ENCODE data around the gene LOX.
"Not testable (repeated sequence)": the region's sequence is repeated elsewhere in the genome, so short reads cannot be mapped to it uniquely, and the experiment has no call there.

LOX gene

DNA sequence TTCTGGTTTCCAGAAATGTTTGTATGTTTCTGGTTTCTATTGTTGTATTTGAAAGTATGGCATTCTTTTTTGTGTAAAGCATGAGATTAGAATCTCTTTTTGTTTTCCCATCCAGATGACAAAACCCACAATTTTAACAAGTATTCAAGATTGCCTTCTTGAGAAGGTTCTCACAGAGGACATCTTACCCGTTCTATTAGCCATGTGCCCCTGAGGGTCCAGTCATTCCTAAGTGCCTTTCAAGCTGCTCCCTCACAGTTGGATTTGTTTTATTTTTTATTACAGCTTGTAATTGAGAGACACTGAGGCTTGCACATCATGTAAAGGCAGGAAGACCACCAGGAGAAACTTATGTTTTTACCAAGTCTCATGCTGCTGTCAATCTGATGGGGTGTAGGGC lies 19.3 kb upstream of the LOX start:
- no peak for DNase-seq

DNA sequence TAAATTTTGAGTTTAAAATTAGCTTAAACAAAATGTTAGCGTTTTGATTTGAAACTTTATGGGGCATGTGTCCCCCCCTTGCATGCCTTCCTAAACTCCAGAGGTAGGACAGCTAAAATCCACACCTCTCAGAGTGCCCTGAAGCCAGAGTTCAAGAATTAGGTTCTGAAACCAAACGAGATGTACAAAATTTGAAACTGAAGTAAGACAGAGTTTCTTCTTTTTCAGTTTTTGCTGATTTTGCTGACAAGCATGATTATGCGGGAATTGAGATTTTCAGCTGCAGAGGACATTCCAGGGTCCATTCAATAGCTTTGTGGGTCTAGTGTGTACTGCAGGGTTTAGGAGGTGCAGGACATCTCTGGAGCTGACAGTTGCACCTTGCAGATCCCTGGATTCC lies 17.1 kb upstream of the LOX start:
- DNase-seq: no peak

DNA sequence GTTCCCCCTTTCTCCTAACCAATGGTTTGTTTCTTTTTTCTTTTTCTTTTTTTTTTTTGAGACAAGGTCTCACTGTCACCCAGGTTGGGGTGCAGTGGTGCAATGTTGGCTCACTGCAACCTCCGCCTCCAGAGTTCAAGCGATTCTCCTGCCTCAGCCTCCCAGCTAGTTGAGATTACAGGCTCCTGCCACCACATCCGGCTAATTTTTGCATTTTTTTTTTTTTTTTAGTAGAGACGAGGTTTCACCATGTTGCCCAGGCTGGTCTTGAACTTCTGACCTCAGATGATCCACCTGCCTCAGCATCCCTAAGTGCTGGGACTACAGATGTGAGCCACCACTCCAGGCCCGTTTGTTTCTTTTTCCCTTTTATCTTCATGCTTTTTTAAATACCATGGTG lies 16.2 kb upstream of the LOX start:
- not testable (repeated sequence) for DNase-seq

DNA sequence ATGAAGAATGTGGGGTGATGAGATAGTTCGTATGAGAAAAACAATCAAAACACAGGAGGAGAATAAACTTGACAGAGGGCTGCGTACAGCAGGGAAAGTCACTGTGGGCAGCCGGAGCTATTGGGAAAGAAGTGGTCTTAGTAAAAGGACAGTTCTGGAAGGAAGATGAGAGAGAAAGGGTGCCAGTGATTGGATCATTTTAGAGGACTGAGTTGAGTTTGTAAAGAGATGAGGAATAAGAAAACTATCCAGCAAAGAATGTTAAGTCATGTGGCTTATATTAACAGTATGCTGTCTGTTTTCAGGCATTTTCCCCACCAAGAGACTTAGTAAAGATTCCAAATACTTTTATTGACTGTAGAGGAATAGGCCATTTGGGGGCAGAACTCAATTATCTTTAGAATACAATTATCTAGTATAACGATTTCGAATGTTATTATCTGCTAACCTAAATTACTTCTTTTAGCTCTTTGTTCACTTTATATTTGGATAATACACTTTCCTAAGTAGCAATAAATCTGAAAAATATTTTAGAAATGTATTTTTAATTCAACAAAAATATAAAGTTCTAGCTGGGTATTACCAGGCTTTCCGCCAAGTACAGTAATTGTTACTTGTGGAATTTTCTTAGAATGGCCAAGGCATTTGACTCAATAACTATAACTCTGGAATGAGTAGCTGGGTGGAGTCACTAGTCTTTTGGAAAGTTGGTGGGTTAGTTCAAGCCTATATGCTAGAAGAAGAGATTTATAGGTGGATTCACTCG lies 15.5 kb upstream of the LOX start:
- DNase-seq: peak; percentile 96

DNA sequence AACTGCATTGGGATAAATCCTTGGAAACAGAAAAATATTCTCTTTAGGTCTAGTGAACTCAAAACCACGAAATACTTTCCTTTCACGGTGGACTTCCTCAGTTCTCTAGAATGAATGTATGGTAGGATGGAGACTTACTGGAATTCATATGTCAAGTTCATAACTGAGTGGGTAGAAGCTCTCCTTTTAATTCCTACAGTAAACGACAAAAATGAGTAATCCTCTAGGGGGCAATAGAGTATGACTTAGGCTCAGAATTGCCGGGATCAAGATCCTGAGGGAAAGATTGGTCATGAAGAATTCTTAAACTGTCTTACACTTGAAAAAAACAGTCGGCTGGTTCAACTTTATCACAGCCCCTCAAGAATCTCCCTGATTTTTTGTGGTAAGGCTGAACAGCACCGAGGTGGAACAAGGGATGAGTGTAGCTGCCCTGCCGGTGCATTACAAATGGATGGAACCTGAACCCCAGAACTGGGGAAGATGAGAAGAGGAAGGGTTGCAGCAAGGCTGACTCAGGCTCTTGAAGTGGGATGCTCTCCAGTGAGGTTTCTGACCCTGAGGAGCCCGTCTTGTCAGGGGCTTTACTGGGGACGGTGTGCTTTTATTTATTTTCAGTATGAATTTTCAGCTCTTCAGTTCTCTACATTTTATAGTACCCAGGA lies 14.0 kb upstream of the LOX start:
- DNase-seq: peak; percentile 94

DNA sequence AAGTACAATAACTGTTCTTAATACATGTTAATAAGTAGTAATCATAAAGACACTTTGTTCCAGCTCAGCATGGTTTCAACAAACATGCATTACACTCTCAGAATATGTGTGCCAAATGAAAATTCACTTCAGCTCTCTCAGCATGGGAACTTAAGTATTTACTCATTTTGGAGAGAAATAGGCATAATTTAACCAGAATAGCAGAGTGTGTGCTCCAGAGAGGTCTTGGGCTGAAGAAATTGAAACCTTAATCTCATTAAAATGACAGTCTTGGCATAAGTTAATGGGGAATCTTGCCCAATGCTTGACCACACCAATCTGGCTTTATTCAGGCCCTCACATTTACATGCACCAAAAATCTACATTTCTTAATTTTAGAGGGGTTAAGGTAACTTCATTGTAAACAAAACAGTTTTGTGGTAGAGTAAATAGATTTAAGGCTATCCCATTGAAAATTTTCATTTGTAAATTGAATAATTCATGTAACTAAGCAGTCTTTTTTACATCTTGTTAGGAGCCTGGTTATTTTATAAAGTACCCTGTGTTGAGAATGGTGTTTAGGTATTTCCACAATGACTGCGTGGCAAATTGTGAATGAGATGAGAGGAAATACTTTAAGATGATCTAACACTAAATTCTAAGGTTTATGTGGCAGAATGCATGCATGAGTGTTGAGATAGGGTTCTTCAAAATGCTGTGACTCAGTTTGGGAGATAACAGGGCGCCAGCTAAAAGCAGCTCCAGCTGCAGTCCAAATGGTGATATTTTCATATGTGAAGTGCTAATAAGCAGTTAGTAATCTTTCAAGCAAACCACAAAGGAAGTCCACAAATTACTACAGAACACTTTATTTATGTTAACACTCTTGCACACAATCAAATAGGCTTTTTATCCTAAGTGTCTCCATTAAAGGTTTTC lies 11.3 kb upstream of the LOX start:
- peak; percentile 96 for DNase-seq

DNA sequence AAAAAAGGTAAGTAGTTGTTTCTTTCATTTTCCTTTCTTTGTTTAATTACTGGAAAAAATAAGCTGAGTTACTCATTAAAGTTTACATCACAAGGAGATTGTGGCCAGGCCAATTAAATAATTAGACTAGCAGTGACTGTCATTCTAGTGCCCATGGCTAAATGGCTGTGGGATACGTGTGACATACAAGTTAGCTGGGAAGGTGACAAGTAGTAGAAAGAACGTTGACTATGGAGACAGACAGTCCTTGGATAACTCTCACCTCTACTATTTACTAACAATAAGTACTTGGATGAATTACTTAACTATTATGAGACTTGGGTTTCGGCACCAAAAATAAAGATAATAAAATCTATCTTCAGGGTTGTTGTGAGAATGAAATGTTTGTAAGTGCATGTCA lies 7.0 kb upstream of the LOX start:
- no peak for DNase-seq

DNA sequence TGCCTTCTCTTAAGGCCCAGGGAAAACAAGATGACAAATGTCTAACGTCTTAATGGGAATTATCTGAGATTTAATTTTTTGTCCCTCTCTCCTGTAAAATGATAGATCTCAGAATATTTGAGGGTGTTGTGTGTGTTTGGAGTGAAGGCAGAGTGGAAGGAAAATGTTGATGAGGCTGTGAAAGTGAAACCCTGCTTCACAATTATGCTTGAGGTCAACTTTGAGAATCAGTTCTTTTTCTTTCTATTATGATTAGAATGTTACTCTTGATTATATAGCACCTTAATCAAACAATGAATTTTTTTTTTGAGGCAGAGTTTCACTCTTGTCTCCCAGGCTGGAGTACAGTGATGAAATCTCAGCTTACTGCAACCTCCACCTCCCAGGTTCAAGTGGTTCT lies 5.5 kb upstream of the LOX start:
- DNase-seq: no peak

DNA sequence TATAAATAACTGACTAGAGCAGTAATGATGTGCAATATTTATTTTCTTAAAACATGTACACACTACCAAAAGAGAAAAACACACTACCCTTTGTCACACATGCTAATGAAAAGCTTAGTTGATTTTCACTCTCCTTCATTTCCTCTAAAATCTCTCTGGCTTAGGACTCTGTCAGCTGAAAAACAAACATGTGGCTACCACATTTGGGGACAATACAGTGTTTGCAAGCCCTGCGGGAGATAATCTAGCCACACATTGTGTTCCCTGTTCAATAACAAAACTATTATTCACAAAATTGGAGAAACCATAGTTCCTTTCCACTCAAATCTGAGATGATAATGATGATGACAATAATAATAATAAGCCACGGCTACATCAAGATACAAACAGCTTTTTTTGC lies 3.5 kb upstream of the LOX start:
- DNase-seq: no peak

DNA sequence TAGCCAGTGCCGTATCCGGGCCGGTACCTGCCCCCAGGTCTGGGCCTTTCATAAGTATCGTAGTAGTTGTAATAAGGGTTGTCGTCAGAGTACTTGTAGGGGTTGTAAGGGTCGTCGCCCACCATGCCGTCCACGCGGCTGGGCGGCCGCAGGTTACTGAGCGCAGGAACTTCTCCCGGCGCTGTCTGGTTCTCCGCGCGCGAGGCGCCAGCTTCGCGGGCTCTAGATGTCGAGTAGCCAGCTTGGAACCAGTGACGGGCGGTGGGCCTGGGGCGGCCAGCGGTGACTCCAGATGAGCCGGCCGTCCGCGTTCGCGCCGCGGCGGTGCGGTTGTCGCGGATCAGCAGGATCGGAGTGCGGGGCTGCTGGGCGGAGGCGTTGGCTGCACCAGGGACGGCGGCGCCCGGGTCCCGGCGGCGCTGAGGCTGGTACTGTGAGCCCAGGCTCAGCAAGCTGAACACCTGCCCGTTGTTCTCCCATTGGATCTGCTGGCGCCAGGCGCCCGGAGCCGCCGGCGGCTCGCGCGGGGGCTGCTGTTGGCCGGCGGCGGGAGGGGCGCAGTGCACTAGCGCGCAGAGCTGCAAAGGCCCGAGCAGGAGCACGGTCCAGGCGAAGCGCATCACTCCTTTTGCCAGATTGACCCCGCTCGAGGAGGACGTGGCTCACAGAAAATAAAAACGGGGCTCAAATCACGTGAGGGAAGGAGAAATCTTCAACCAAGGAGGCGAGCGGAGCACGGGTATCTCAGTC lies 518 bp downstream of the LOX start:
- DNase-seq: no peak

DNA sequence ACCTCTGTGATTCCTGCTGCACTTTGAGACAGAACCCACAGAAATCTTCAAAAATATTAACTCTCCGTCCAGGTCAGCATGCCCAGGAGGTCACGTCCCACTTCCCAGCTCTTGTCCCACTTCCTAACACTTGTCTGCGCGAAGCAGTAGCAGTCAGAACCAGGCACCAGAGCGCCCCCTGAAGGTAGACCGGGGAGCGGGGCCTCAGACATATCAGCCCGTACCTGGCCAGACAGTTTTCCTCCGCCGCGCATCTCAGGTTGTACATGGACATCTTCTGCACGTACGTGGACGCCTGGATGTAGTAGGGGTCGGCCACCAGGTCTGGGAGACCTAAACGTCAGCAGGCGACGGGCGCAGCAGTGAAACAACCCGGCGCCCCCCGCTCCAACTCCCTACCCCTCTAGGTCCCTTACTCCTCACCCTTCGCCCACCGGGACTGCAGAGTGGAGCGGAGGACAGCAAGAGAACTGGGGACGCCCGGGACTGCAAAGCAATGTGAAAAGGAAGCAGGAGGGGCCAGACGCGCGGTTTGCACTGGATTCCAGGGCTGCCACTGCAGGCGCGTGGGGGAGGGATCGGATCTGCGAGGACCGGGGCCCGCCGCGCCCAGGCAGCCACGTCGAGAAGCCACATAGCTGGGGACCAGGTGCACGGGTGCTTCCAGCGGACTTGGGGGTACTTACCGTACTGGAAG lies 1.2 kb downstream of the LOX start:
- peak; percentile 83 for DNase-seq

DNA sequence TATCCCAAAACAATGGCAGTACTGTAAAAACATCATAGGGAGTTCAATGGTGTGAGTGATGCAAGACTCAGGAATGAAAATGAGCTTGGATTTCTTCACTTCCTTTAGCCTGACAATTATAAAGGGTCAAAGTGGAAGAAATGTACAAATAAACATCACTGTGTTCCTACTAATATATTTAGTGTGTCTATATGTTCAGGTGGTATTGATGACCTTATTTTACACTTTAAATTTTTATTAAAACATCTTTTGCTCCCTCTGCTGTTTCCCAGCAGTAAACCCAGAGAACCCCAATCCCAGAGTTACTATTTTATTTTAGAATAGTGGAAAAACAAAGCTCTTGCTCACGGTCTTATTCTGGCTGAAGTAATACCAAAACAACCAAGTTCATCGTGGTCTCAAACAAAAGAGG lies 2.0 kb downstream of the LOX start:
- DNase-seq: peak; percentile 56

DNA sequence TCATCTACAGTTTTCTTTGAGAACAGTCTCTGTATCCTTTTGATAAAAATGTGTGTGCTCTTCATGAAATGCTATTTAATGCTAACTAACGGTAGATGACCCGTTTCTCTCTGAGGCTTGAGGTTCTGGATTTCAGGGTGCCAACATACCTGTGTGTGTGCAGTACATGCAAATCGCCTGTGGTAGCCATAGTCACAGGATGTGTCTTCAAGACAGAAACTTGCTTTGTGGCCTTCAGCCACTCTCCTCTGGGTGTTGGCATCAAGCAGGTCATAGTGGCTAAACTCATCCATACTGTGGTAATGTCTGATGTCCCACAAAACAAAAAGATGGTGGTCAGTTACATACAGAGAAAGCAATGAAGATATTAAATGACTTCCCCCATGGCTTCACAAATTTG lies 4.2 kb downstream of the LOX start:
- DNase-seq: no peak

DNA sequence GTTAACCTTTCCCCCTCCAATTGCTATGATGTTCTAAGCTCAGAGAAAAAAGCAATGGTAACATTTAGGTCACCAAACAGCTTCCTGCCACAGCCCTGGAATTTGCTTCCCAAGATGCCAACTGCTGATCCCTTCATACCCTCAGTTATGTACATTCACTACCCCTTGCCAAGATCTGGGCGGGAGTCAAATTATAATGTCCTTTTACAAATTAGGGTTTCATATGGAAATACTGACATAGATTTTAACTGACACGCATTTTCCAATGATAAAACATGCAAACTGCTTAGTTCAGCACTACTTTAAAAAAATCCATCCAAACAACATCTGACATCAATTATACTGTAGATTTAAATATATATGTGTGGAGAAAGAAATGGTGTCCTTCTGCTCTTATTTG lies 5.0 kb downstream of the LOX start:
- peak; percentile 32 for DNase-seq

DNA sequence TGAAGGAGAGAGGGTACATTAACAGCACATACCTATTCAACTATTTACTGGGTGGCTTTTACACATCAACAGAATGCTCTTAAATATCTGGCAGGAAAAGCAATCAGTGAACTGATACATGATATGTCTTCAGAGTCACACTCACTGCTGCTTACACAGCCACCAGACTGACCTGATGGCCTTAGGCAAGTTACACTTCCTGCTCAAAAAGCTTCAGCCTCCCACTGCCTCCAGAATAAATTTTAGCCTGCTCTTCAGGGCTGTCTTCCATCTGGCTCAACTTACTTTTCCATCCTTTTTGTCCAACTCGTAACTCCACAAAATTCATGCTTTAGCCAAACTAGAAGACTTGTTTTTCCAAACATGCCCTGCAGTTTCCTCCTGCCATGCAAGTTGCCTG lies 10.7 kb downstream of the LOX start:
- DNase-seq: no peak

DNA sequence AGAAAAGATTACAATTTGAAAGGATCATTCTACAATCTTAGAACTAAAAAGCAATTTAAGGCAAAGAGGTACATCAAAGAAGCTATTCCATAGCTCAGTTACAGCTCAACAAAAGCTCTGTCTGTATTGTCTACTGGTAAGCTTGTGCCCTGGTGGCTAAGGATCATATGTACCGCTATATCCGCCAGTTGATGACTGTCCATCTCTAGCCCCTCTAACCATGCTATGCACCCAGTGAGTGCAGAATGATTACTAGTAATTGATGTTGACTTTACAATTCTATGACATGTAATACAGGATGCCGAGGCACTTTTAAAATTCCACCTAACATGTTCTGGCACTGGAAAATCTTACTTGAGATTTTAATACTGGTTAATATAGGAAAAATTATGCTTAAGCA lies 13.1 kb downstream of the LOX start:
- peak; percentile 32 for DNase-seq

DNA sequence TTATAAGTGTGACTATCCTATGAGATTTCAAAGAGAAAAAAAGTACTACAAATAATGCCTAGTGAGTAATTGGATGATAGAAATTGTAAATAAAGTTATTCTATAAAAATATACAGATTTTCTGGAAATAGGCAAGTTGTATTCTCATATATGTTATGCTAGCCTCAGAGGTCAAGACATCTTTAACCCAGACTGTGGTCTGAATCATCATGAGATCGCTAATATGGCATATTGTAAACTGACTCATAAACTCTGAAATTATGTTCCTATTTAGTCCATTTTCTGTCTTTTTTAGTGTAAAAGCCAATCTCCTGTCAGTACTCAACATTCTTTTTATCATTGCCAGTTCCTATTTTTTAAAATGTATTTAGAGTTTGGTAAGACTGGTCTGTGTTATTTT lies 14.2 kb downstream of the LOX start:
- peak; percentile 60 for DNase-seq

DNA sequence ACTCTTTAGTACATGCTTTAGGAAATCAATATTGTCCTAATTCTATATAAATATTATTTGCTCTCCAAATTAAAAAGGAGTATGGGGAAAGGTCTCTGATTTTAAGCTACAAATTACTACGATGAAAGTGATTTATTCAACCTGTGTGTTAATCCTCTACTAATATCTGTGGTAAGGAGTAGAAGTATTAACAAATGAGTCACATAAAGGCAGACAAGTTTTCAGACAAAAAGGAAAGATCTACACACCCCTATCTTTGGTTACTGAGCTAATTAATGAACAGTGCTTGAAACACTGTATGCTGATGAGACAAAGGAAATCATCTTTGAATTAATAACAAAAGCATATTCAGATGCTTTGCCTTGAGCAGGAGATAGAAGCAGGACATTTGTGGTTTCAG lies 15.9 kb downstream of the LOX start:
- peak; percentile 44 for DNase-seq

DNA sequence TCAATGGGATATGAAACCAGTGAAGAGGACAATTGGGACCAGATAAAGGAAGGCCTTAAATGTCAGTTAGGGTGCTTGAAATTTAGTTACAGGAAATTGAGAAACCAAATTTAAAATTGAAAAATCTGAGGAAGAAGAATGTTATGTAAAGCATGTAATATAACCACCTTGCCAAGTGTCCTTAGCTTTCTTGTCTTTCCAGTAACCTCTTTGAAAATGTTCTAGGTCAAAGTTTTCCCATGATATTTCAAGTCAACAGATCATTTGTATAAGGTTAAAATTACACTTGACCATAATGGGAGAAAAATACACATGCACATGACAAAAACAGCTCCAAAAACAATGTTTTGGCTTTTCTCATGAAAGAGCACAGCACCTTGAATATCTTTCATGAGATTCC lies 21.1 kb downstream of the LOX start:
- DNase-seq: no peak

DNA sequence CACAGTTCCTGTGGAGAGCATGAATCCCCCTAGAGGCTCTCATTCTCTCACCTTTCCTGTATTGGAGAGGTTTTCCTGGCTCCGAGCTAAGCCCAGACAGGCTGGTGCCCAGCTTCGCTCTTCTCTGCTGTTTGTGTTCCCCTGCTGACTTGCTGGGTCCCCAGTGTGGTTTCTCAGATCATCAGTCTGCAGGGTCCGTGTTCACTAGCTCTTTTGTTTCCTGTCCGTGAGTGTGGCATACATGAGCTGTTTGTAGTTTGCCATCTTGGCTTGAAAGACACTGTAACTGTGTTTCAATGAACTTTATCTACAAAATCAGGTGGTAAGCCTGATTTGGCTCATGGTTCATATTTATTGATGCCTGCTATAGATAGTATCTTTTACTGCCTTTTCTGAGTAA lies 23.8 kb downstream of the LOX start:
- no peak for DNase-seq

DNA sequence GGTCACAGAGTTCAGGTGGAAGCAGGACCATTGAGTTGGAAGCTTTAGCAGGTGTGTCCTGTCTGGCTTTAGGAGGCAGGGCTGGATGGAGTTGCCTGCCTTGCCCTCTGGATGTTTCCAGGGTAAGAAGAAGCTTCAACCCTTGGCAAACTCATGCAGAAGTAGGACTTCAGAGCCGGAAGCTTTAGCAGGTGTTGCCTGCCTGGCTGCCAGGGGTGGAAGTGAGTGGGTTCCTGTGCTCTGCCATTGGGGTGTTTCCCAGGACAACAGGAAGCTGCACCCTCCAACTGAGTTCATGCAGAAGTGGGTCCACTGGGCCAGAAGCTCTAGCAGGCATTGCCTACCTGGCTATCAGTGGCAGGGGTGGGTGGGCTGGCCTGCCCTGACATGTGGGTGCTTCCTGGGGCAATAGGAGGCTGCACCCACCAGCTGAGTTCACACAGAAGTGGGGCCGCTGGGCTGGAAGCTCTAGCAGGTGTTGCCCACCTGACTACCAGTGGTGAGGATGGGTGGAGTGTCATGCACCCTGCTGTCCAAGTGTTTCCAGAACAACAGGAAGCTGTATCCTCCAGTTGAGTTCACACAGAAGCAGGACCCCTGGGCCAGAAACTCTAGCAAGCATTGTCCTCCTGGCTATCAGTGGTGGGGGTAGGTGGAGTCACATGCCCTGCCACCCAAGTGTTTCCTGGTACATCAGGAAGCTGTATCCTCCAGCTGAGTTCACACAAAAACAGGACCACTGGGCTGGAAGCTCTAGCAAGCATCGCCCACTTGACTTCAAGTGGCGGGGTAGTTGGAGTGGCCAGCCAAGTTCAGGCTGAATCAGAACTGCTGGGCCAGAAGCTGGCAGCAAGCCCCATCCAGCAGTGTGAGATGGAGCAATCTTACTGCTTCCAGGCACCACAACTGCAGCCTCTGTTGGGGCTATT lies 24.6 kb downstream of the LOX start:
- DNase-seq: no peak
